Measurements from ENCODE around the gene PLPP4.

PLPP4 gene

DNA sequence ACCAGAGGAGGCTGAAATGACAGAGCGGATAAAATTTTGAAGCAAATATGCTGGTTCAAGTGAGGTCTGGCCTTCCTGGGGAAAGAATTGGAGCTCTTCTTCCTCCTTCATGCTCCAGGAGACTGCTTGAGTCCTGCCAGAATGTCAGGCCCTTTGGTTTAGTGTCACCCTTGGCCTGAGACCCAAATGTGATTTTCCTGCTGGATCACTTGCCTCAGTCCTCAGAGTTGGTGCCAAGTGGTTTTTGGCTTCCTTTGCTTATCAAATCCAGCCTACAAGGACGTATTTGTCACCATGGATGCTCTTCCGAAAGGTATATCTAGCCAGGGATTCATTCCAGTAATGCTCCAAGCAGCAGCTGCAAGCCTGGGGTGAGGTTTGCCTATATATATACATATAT is 118.4 kb downstream of the PLPP4 start:
- DNase-seq (ENCODE audit: low read depth, low spot score): no peak

DNA sequence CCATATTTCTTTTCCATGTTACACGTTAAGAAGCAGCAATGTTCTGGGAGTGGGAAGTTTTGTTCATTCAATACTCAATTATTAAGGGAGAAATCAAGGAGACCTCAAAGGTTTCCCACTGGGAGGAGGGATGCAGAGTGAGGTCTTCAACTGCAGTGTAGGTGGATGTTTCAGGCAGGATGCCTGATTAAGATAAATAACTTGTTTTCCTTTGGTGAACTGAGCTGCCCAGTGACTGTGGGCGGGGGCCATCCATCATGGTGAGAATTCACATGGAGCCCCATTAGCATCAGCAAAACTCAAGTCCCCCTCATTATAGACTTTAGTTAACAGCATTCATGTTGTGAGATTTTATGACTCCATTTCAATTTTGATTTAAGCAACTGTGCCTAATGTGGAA is 121.1 kb downstream of the PLPP4 start:
- DNase-seq (ENCODE audit: low read depth, low spot score): no peak

DNA sequence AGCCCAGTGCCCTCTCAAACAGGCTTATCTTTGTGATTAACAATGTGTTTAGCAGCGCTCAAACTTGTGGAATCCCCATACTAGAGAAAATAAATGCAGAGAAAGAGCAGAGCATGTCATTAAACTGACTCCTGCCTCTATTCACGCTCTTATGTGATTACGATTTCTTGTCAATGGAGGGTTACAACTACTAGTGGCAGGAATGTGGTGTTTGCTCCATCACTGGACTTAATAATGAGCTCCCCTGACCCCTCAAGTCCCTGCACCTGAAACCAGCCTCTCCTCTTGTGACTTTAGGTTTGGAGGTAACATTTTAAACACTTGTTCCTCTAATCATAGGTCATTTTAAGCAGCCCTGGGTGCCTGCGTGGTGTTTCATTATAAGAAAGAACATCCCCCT is 121.9 kb downstream of the PLPP4 start:
- no peak for DNase-seq (ENCODE audit: low read depth, low spot score)

DNA sequence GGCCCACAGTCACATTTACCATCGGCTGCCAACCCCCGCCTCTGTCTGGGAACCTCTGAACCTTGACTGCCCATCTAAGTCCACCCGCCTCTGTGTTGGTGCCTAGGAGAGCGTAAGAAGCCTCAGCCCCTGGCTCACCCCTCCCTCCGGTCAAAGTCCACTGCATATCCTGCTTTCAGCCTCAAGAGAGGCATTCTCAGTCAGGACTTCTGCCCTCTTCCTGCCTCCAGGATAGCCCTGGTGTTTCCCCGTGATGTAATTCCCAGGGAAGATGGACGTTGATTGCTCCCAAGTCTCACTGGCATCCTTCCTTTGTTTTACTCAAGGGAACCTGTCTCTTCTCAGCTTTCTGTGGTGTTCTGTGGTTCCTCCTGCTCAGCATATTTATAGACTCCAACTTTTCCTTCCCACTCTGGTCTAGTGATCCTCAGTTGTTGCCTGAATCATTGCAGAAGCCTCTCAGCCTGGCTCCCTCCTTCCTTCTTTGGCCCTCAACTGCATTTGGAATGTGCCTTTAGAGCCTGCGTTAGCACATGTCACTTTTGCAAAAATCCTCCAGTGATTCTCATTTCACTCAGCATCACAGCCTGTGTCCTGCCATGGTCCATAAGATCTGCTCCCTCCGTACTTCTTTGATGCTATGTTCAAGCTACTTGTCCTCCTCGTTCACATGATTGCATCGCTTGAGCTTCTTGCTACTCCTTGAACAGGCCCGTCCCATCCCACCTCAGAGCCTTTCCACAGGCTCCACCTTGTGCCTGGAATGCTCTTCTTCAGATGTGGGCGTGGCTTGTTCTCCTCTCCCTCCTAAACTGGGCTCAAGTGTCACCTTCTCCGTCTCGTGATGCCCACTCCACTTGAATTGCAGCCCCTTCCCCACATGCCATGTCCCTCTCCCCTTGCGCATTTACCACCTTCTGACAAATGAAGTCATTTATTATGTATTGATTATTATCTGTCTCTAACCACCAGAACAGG is 124.2 kb downstream of the PLPP4 start:
- no peak for DNase-seq (ENCODE audit: low read depth, low spot score)

DNA sequence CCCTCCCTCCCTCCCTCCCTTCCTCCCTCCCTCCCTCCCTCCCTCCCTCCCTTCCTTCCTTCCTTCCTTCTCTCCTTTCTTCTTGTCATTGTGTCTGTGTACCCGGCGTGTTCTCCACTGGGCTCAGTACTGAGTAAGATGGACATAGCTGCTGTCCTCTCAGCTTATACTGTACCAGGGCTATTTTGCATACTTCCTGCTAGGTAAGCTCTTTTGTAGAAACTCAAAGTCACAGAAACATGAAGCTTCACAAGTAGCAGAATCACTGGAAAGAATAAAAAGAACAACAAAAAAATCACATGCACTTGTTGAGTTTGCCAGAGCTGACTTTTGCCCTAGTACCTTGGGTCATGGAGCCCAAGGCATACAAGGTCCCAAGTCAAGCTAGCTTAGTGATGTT is 125.7 kb downstream of the PLPP4 start:
- DNase-seq (ENCODE audit: low read depth, low spot score): no peak

DNA sequence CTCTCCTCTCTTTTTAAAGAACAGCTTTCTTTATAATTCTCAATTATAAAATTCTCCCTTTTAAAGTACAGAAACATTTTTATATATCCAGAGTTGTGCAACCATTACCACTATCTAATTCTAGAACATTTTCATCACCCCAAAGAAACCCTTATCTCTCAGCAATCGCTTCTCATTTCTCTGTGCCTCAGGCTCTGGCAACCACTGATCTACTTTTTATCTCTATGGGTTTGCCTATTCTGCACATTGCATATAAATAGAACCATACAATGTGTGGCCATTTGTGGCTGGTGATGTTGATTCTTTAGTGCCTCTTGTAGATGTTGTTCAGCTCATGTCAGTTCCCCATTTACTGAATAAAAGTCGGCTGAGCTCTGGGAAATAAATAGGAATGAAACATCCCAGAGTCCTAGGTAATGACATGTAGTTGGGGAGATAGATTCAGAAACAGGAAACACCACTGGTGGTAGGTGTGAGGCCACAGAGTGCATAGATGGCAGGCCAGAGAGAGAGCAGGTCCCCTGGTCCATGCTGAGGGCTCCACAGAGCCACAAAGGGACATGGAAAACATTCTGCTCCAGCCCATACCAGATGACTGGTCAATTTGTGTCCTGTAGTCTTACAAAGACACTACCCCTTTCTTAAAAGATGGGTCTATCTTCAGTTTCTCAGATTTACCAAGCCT is 126.5 kb downstream of the PLPP4 start:
- no peak for DNase-seq (ENCODE audit: low read depth, low spot score)

DNA sequence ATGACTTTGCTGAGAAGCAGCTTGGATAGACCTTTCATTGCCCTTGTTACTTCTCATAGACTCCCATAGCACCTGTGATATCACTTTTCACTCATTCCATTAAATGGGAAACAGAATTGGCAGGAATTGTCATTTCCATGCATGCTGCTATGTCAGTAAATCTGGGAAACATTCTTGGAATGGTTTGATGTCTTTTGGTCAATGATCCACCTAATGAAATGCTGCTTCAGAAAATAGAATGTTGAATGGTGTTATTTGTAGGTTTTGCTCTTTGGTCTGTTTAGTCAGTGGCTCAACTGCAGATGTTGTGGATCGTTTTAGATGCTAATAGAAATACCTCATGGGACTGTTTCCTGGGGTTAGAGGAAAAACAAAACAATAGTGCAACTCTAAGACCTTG is 127.8 kb downstream of the PLPP4 start:
- DNase-seq (ENCODE audit: low read depth, low spot score): no peak

DNA sequence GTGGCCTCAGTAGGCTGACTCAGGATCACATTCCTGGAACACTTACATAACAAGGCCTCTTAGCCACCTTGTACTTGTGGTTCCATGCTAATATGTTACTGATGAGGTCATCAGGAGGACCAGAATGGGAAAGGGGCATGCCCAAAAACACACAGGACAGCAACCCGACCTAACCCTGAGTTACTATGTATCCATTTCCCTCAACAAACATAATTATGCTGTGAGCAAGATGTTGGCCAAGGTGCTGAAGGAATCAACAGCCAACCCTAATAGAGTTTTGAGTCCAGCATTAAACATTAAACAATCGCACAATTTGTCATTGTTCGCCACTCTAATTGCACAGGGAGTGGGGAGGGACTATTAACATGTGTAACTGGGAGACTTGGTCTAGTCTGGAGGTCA is 129.4 kb downstream of the PLPP4 start:
- DNase-seq (ENCODE audit: low read depth, low spot score): no peak

DNA sequence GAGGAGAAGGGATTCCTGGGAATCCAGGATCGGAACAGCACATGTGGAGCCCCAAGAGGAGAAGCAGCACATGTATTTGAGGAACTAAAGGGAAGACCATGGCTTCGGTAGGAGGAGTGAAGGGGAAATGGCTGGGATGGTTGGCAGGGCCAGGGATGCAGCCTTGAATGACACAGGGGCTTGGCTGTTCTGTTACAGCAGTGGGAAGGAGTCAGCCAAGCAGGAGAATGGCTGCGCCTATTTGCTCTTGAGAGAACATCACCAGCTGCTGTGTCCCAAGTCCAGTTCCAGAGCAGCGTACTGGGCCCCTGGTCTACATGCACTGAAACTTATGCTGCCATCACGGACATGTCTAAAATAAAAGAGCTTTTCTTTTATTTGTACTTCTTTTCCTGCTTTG is 130.0 kb downstream of the PLPP4 start:
- no peak for DNase-seq (ENCODE audit: low read depth, low spot score)

DNA sequence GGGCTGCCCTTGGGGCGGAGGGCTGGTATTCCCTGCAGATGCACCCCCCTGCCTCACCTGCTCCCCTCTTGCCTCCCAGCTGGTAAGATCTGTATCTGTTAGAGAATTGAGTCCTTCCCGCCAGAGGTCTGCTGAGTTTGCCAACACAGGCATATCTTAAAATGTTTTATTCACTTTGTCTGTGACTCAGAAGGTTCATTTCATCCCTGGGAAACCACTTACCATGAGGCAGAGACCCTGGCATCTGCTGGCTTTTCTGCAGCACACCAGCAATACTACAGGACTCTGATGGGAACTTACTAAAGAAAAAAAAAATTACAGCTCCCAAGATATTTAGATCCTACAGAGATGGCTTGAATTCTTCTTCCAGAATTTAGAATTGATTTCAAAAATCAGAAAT is 131.3 kb downstream of the PLPP4 start:
- no peak for DNase-seq (ENCODE audit: low read depth, low spot score)

DNA sequence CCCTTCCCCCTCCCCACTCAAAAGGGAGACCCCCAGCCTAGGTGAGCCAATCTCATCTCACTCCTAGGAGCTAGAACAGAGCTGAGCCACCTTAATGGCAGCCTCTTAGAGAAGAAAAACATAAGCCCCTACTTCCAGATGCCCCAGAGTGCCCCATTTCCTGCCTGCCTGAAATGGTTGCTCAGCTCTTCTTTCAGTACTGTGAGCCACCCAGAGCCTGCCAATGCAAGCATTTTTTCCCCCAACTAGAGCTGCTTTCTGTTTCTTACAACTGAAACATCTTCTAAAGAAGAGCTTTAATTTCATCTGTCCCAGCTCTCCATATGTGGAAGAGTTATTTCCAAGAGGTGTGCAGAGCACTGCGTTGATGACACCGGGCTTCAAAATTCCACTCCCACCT is 136.7 kb downstream of the PLPP4 start:
- DNase-seq (ENCODE audit: low read depth, low spot score): no peak

DNA sequence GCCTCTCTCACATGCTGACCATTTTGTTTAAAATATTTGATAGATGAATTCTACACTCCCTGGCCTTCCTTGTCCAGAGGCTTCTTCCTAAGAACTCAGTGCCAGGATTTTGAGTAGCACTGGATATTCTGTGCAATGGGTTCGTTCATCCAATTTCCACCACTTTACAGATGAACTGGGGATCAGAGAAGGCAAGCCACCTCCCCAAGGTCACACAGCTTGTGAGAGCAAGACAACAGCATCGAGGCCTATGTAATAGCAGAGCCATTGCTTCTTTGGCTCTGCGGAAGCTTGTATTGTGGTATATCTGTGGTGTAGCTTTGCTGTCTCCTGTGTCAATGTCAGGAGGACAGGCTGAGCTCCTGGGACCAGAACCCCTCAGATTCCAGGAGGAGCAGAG is 140.9 kb downstream of the PLPP4 start:
- no peak for DNase-seq (ENCODE audit: low read depth, low spot score)

DNA sequence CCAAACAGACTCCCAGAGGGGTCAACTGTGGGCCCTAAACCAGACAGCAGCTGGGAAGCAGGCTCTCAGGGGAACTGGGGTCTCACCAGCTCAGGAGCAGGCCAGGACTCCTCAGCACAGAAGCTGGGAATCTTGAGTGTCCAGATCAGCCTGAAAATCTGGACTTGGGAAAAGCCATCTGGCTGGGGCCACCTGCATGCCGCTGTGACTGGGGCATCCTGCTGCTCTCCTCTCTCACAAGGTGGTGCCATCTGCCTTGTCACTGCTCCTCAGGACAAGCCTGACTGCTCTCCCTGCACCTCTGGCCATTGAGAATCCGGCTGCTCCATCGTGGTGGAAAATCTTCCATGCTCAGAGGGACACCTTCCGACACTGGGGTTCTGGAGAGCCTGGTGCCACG is 141.4 kb downstream of the PLPP4 start:
- no peak for DNase-seq (ENCODE audit: low read depth, low spot score)

DNA sequence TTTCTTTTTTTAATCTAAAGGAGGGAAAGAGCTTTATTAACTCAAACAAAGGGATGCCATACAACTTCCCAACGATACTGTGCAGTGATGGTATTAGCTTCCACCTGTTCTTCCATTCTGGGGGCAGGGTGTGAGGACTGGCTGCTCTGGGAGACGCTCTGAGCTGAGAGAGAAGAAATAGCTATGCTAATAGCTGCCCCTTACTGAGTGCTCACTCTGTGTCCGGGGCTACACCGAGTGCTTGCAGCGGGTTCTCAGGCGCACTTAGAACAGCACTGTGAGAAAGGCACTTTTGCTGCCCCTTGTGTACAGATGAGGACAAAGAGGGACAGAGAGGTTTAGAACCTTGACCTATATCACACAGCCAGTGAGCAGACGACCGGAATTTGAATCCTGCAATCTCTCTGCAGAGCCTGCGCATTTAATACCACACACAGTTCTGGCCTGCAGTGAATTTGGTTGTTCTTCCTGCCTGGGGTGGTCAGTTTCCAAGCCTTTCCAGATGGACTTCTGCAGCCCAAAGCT is 142.2 kb downstream of the PLPP4 start:
- no peak for DNase-seq (ENCODE audit: low read depth, low spot score)

DNA sequence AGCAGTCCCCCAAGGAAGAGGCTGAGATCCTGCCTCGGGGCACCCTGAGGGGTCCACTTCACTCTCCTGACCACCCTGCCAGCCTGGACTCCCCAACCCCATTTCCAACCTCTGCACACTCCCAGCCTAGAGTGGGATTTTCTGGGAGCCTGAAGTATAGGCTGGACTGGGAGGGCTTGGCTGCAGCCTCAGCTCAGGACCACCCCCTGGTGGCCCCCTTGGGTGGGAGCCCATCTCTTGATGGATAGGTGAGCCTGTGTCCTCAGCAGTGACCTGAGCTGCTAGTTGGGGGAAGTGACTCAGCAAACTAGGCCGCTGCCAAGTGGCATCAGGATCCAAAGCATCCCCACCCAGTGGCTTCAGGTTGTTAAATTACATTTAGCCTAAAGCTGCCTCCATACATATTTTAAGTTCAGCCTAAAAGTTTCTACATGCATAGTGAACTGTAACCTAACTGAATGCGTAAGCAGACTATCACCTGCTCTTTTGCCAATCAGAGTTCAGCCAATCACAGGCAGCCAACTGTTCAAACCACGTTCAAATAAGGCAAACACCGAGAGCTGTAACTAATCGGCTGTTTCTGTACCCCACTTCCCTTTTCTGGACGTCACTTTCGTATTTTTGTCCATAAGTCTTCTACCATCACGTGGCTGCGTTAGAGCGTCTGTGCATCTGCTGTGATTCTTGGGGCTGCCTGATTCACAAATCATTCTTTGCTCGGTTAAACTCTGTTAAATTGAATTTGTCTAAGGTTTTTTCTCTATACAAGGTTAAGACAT is 144.0 kb downstream of the PLPP4 start:
- no peak for DNase-seq (ENCODE audit: low read depth, low spot score)

DNA sequence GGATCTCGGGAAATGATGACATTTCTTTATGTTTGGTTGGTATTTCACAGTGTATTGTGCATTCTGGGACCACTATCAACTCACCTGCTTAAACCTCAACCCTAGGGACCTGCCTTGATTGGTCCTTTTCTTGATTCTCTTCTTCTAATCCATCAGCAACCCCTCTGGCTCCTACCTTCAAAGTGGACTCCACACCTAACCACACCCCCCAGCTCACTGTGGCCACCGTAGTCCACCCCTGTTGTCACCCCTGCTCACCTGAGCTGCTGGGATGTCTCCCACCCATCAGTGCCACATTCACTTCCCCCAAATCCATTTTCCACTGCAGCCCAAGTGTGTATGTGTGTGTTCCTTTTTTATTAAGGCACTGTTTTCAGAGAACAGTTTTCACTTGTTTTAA is 145.0 kb downstream of the PLPP4 start:
- DNase-seq (ENCODE audit: low read depth, low spot score): no peak

DNA sequence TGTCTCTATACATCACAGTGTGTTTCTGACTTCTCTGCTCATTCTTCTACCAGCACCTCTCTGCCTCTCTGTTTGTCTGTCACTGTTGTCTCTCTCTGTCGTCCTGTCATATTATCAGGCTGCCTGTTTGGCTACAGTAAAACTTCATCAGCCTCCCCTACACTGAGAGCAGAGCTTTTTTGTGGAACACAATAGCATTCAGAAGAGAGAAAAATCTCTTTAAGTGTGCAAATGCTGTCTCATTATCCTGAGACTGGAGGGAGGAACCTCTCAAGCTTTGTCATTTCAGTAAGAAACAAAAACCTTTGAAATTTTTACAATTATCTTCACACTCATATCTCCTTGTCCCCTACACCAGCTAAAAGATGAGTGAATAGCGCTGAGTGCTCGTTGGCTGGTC is 148.4 kb downstream of the PLPP4 start:
- DNase-seq (ENCODE audit: low read depth, low spot score): no peak

DNA sequence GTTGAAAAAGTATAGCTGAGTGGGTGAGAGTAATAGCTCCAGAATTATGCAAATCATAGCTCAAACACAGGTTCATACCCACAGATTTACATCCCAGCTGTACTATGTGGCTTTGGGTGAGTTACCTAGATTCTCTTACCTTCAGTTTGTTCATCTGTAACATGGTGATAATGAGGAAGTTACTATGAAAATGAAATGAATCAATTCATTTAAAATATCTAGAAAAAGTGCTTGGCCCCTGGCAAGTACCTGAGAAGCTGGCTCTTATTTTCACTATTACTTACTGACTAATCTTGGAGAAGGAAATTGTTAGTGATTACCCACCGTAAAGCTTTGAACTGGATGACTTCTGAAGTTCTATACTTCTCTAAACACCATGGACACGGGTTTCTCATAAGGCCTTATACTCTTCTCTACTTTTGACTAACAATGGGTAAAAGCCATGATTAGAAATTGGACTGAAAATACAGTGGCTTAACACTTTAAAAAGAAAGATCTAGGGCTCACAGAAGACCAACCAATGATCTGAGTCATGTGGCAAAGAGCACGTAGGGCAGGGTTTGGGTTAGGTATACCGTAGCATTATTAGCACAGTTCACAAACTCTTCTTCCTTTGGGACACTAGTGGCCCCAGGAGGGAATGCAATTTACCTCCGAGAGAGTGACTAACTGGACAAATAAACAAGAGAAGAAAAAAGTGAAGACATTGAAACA is 149.2 kb downstream of the PLPP4 start:
- DNase-seq (ENCODE audit: low read depth, low spot score): no peak

DNA sequence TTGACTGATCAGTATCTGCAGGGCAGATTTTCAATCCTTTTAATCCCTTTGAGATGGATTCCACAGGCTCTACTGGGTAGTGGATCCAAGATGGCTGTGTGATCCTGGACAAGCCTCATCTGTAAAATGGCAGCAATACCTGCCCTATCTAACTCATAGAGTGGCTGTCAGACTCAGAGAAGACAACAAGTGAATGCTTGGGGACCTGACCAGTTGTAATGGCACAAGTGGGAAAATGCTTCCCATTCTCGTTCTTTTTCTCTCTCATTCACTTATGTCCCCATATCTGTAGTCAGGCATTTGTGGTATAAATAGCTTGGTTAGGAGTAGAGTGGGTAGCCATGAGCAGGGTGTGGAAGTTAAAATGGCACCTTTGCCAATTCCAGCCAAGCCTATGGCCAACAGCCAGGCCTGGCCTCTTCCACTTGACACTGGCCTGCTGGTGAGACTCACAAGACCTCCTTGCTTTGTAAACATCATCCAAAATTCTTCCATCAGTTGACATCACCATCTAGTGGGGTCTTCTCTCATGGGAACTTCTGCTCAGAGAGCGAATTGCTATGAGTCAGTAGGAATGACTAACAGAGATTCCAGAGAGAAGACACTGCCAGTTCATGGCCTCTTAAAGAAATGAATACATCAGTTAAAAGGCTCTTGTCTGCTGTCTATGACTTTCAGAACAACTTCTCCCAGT is 150.1 kb downstream of the PLPP4 start:
- DNase-seq (ENCODE audit: low read depth, low spot score): no peak
